ENCODE results near the gene SYDE2. TPM values are rescaled to one million over a fixed set of nuclear protein-coding genes. Genes with fewer than 3 reads are reported as not detected.
"Not testable (repeated sequence)": the region's sequence is repeated elsewhere in the genome, so short reads cannot be mapped to it uniquely, and the experiment has no call there.

Gene SYDE2
- polyA plus RNA-seq, 1 donor: 12.9 TPM

GRCh38 chr1:85216697-85217096 is 15.9 kb upstream of the SYDE2 start:
- no peak for DNase-seq

DNA sequence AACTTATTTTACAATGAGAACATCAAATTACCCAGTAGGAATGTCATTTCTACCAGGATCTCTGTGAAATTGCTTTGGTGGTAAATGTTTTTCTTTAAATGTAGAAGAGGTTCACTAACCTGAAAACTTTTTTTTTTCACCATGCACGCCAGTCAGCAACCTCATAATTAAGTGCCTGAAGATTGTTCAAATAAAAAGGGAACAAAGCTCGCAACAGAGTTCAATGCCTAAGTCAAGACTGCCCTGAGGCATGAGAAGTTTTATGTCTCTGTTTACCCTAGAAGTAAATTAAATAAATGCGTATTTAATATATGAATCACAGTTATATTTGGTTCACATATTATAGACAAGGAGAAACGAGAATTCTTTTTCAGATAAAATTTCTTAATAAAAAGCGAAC is 13.8 kb upstream of the SYDE2 start:
- no peak for DNase-seq

GRCh38 chr1:85208488-85208887 is 7.7 kb upstream of the SYDE2 start:
- DNase-seq: no peak

- DNase-seq: no peak
Observed at GRCh38 chr1:85203573-85204171, 2.9 kb upstream of the SYDE2 start.

DNA sequence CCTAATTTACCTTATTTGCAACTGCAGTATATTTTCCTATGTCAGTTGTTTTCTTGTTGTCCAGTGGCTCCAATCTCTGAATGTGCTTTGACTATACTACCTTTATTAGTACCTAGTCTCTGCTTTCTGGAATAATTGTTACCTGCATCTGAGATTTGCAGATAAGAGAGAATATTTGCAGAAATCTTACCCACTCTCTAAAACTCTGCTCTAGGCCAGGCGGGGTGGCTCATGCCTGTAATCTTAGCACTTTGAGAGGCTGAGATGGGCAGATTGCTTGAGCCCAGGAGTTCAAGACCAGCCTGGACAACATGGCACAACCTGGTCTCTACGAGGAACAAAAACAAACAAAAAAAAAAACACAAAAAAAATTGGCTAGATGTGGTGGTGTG is 2.0 kb upstream of the SYDE2 start:
- DNase-seq: no peak

- no peak for DNase-seq
Observed at GRCh38 chr1:85202092-85202863, 1.5 kb upstream of the SYDE2 start.

GRCh38 chr1:85201340-85202091 is 700 bp upstream of the SYDE2 start:
- DNase-seq: peak; percentile 68

- no peak for DNase-seq
Observed at GRCh38 chr1:85199667-85200462, 951 bp downstream of the SYDE2 start.

- DNase-seq: no peak
Observed at GRCh38 chr1:85198864-85199263, 2.0 kb downstream of the SYDE2 start.

GRCh38 chr1:85196358-85196757 is 4.5 kb downstream of the SYDE2 start:
- DNase-seq: no peak

- no peak for DNase-seq
Observed at GRCh38 chr1:85195703-85196102, 5.1 kb downstream of the SYDE2 start.

DNA sequence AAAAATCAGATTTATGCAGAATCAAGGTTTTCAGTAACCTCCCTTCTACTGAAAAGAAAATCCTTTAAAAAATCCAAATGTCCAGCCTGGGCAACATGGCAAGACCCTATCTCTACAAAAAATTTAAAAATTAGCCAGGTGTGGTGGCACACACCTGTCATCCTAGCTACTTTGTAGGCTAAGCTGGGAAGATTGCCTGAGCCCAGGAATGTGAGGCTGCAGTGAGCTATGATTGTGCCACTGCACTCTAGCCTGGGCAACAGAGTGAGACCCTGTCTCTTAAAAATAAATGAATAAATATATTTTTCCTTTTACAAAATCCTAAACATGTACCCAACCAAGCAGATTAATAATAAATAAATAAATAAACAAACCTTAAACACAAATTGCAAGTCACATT is 8.7 kb downstream of the SYDE2 start:
- DNase-seq: not testable (repeated sequence)

DNA sequence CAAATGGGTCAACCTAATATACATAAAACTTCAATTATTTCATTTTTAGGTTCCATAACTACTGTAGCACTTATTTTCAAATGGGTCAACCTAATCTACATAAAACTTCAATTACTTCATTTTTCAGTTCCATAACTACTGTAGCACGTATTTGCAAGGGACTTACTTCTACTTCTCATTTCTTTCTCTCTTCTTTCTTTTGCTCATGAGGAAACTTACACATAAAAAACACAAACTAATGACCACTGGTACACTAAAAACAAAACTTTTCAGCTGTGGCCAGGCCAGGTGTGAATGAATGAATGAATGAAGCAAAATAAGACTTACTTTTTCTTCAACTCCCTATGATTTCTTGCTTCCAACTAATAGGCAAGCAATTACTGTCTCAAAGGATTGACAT is 11.7 kb downstream of the SYDE2 start:
- no peak for DNase-seq

DNA sequence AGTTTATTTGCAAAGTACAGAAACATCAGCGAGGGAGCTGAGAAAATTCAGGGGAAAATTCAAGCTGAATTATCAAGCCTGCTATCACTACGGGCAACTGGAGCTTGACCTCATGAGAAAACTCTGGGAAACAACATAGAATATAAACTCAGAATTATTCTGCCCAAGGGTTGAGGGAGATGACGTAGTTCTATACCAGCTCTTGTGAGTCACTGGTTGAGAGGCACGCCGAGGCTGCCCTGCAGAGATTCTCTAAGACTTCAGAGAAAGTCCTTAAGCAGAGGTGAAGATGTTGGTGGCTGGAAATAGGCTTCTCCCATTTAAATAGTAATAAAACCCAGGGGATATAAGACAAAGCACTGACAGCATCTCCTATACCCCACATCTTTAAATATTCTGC is 12.3 kb downstream of the SYDE2 start:
- no peak for DNase-seq

- DNase-seq: not testable (repeated sequence)
Observed at GRCh38 chr1:85187021-85187420, 13.8 kb downstream of the SYDE2 start.

GRCh38 chr1:85184245-85184644 is 16.6 kb downstream of the SYDE2 start:
- no peak for DNase-seq

- no peak for DNase-seq
Observed at GRCh38 chr1:85182700-85183099, 18.1 kb downstream of the SYDE2 start.

DNA sequence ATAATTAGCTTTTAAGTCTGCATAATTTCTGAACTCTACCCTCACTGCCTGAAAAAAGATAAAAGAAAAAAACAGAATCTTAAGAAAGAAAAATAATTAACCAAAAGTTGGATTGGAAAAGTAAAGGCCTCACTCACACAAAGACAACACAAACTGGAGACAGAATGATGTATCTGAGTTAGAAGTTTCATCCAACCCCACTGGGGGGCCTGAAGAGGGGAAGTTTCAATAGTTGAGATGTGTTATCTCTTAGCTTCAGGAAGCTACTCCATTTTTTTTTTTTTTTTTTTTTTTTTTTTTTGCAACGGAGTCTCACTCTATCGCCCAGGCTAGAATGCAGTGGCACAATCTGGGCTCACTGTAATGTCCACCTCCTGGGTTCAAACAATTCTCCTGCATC is 19.9 kb downstream of the SYDE2 start:
- DNase-seq: no peak

DNA sequence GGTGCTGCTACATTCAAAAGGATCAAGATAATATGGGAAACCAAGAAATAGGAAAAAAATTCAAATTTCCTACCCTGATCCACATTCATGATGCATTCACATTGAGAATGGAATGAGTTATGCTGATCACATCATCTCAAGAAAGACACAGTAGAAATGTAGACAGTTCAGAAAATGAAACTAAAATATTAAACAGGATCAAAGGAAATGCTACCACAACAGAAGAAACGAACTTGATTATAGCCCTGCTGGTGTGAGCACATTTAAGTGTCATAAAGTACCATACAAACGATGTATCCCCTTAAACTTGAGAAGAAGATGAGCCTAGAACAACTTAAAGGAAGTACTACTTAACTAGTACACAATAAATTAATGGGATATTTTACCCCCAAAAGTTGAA is 21.3 kb downstream of the SYDE2 start:
- no peak for DNase-seq

GRCh38 chr1:85178396-85178795 is 22.4 kb downstream of the SYDE2 start:
- DNase-seq: no peak

- no peak for DNase-seq
Observed at GRCh38 chr1:85174503-85174902, 26.3 kb downstream of the SYDE2 start.

GRCh38 chr1:85172684-85173337 is 28.0 kb downstream of the SYDE2 start:
- DNase-seq: no peak
